Measurements from ENCODE around the gene ST6GALNAC3. TPM values are rescaled to one million over a fixed set of nuclear protein-coding genes. Genes with fewer than 3 reads are reported as not detected.

The ST6GALNAC3 gene
- total RNA-seq, 4 donors from 2014 or later, result 5.9 to 29.8 (median 11.7) TPM

DNA sequence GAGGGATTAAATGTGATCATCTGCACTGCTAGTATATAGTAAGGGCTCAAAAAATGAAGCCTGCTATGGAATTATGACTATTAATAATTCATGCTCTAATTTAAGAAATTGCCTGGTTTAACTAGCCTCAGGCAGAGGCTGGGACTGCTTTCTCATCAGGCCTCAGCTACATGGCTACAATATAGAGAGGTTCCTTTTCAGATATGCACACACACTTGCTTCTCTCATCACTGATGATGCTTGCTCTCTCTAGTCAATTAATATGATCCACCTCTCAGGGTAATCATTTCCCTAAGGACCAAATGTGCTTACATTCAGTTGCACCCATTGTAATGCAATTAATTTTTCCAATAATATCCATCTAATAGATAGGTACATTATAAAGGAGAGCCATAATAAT is 467.8 kb downstream of the ST6GALNAC3 start:
- no peak for TF ChIP-seq CTCF (IDR thresholded peaks at IDR 0.05; ENCODE audit: low read depth)

DNA sequence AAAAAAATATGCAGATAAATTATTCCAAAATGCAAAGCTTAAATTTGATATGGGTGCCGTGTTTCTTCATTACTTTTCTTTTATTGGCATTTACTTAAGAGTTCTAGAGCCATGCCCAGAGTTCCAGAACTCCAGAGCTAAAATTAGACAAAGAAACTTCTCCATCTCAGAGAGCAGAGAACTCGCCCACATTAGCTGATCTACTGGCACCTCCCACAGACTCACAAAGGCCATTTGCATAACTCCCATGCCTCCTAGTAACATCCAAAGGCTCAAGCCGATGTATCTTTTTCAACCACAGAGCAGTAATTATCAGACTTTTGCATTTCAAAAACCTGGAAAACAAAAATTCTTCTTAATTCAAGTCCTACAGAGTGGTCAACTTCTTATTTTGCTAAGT is 468.9 kb downstream of the ST6GALNAC3 start:
- no peak for TF ChIP-seq CTCF (IDR thresholded peaks at IDR 0.05; ENCODE audit: low read depth)

DNA sequence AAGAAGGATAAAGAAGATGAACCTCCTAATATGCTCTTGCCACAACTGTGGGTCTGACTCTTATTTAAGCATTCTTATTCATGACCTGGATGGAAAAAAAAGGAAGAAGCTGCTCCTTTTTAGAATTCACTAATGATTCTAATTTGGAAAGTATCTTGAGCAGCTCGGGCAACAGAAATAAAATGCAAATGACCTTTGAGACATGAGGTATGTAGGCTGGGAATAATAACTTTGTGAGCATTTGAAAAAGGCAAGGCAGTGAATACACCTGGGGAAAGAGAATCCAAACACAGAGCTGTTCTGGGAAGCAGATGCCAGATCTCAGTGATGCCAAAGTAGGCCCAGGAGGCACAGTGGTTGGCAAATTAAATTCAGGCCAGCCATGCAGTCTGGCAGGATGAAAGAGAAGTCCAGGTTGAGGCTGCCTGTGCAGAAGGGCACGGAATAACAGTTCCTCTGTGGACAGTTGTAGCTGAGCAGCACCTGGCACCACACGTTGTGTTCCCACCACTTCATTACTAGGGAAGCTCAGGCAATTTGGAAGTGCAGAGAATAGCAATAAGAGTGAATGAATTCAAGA is 471.9 kb downstream of the ST6GALNAC3 start:
- TF ChIP-seq CTCF (IDR thresholded peaks at IDR 0.05; ENCODE audit: low read depth), result no peak

GRCh38 chr1:76547916-76548315 is 473.4 kb downstream of the ST6GALNAC3 start:
- TF ChIP-seq CTCF (IDR thresholded peaks at IDR 0.05; ENCODE audit: low read depth), result no peak

DNA sequence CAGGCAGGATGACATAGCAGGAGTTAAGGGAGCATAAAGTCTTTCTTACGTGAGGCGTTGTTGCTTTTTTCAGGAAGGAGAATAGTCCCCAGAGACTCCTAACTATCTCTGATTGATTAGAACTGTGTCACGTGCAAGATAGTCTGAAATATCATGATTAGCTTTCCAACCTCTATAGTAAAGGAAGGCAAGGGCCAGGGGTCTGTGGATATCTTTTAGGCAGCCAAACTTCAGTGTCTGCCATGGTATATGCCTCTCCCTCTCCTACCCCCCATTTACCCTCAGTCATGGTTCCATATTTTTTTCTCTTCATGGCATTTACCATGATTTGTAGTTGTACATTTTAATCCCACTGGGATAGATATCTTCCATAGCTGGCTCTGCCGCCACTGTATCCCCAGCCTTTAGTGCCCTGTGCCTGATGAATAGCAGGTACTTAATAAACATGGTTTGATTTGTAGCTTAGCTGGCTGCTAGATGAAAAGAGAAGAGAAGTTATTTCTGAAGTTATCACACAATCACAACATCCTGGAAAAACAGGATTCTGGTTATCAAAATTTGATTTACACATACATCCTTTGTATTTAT is 474.1 kb downstream of the ST6GALNAC3 start:
- TF ChIP-seq CTCF (IDR thresholded peaks at IDR 0.05; ENCODE audit: low read depth), result no peak

GRCh38 chr1:76554283-76554682 is 479.7 kb downstream of the ST6GALNAC3 start:
- no peak for TF ChIP-seq CTCF (IDR thresholded peaks at IDR 0.05; ENCODE audit: low read depth)

DNA sequence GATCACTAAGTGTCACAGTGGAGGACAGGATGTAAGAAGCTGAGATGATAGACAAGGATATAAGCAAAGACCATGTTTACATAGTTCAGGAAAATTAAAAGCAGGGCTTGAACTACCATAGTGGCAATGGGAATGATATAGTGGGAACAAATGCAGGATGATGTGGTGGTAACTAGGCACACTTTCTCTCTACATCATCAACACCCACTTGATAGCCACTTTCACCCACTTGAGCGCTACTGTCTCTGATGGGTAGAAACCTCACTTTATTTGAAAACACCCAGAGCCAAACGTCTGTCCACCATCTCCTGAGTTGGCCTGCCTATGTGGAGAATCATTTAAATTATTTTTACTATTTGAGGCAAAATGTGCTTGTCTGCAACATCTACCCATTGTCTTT is 487.7 kb downstream of the ST6GALNAC3 start:
- no peak for TF ChIP-seq CTCF (IDR thresholded peaks at IDR 0.05; ENCODE audit: low read depth)

Measured in subcutaneous adipose tissue (tissue), 4 donors.